Neural progenitor cell (in vitro differentiated cells): ENCODE measurements around the gene DPF3. TPM values are rescaled to one million over a fixed set of nuclear protein-coding genes. Genes with fewer than 3 reads are reported as not detected.

Source experiments
- DNase-seq: peaks from one replicate; pipeline ENCODE4 v3.0.0-alpha.2; 2016; ENCODE audit warnings: low spot score
- H2AFZ ChIP-seq: fragments of 200-600 bp; sonication (generic); replicated peaks from 2 replicates; pipeline ENCODE4 v1.6.1; 2016; ENCODE audit warnings: antibody characterized with exemption
- H3F3A ChIP-seq: fragments of 200-600 bp; sonication (generic); 2 replicates; pipeline ENCODE4 v1.6.1; 2016; ENCODE audit warnings: antibody characterized with exemption, low read depth
- H3K27ac ChIP-seq: fragments of 200-600 bp; sonication (generic); 2 replicates; pipeline ENCODE4 v1.5.1; 2016; ENCODE audit warnings: mild to moderate bottlenecking
- H3K27me3 ChIP-seq: fragments of 200-600 bp; sonication (generic); 2 replicates; pipeline ENCODE4 v1.6.1; 2016; ENCODE audit warnings: mild to moderate bottlenecking, moderate library complexity
- H3K36me3 ChIP-seq: fragments of 200-600 bp; sonication (generic); 2 replicates; pipeline ENCODE4 v1.5.1; 2016
- H3K4me1 ChIP-seq: fragments of 200-600 bp; sonication (generic); 2 replicates; pipeline ENCODE4 v1.6.1; 2016; ENCODE audit warnings: mixed run types
- H3K4me2 ChIP-seq: fragments of 200-600 bp; sonication (generic); 2 replicates; pipeline ENCODE4 v1.6.1; 2016
- H3K4me3 ChIP-seq: fragments of 200-600 bp; sonication (generic); 2 replicates; pipeline ENCODE4 v1.5.1; 2016
- H3K79me2 ChIP-seq: fragments of 200-600 bp; sonication (generic); 2 replicates; pipeline ENCODE4 v1.6.1; 2016; ENCODE audit warnings: low read depth
- H3K9ac ChIP-seq: fragments of 200-600 bp; sonication (generic); 2 replicates; pipeline ENCODE4 v1.6.1; 2016
- H3K9me3 ChIP-seq: fragments of 200-600 bp; sonication (generic); 2 replicates; pipeline ENCODE4 v1.5.1; 2016; ENCODE audit warnings: low read depth
- H4K20me1 ChIP-seq: fragments of 200-600 bp; sonication (generic); 2 replicates; pipeline ENCODE4 v1.6.1; 2016; ENCODE audit warnings: low read depth
- H3K27ac Mint-ChIP-seq: 3 replicates; pipeline ENCODE4 v1.8.0; 2021; ENCODE audit warnings: mixed read lengths
- H3K27me3 Mint-ChIP-seq: 2 replicates; pipeline ENCODE4 v1.8.0; 2022; ENCODE audit warnings: low read depth, mild to moderate bottlenecking, inconsistent platforms, moderate library complexity, mixed read lengths; ENCODE audit not compliant: insufficient read depth
- H3K36me3 Mint-ChIP-seq: 3 replicates; pipeline ENCODE4 v1.8.0; 2021; ENCODE audit warnings: mixed read lengths
- H3K4me1 Mint-ChIP-seq: 3 replicates; pipeline ENCODE4 v1.8.0; 2021; ENCODE audit warnings: mixed read lengths
- H3K4me3 Mint-ChIP-seq: 3 replicates; pipeline ENCODE4 v1.8.0; 2021; ENCODE audit warnings: mild to moderate bottlenecking, moderate library complexity, mixed read lengths
- H3K9me3 Mint-ChIP-seq: 3 replicates; pipeline ENCODE4 v1.8.0; 2020; ENCODE audit warnings: mixed read lengths
- EZH2 ChIP-seq: fragments of 200-600 bp; sonication (generic); IDR thresholded peaks from 2 replicates; pipeline ENCODE4 v1.6.1; 2017; ENCODE audit warnings: antibody characterized with exemption, mild to moderate bottlenecking, moderate library complexity
- EZH2phosphoT487 ChIP-seq: fragments of 200-600 bp; sonication (generic); IDR thresholded peaks from 2 replicates; pipeline ENCODE4 v1.6.1; 2017; ENCODE audit warnings: antibody characterized with exemption
- total RNA-seq: library from RNA; depleted of rRNA; stranded (reverse); fragments of >200 nt; gene quantifications from 2 replicates; pipeline ENCODE4 v1.2.3, GENCODE V29; 2015; ENCODE audit warnings: low replicate concordance
- TF ChIP-seq, protein P1 (sequence below): fragments of 200-600 bp; sonication (generic); IDR thresholded peaks from 2 replicates; pipeline ENCODE4 v1.5.1; 2017; ENCODE audit warnings: antibody characterized with exemption, mild to moderate bottlenecking

DPF3 gene
- total RNA-seq, 1 donor from 2014 or later: not detected

DNA sequence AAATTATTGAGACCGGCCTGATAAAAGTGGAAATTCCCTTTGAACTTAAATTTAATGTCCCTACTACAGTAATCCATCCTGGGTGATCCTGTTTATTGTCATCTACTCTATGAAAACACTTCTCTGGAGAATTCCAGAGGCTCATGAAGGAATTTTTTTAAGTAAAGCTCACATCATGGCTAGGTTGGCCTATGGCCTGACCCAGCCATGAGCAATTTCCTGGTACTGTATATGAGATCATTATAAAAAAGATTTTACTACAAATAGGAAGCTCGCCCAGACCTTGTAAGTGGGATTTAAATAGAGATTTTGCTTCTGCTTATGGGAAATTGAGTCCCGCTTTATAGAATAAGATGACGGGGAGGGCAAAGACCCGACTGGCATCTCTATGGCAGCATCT, 215.5 kb downstream of the DPF3 start:
- no peak for DNase-seq
- H3K9me3 ChIP-seq: no peaks in the 10 kb centered on the region
- H2AFZ ChIP-seq: no peak overlapping the region
- no peak overlapping the region for H3K9ac ChIP-seq
- no peak overlapping the region for H3K27ac ChIP-seq
- Mint-ChIP-seq H3K36me3 (no peaks in the 10 kb centered on the region), H3K9me3 (peaks cover 6% of the 10 kb centered on the region), H3K27ac (no peak overlapping the region), H3K4me3 (no peak overlapping the region), H3K27me3 (peaks cover 3% of the 10 kb centered on the region), H3K4me1 (peaks cover 35% of the 10 kb centered on the region)
- H3K79me2 ChIP-seq: no peaks in the 10 kb centered on the region
- no peak overlapping the region for H3K4me3 ChIP-seq
- TF ChIP-seq EZH2phosphoT487 (no peak), EZH2 (no peak)
- TF ChIP-seq, protein P1, sequence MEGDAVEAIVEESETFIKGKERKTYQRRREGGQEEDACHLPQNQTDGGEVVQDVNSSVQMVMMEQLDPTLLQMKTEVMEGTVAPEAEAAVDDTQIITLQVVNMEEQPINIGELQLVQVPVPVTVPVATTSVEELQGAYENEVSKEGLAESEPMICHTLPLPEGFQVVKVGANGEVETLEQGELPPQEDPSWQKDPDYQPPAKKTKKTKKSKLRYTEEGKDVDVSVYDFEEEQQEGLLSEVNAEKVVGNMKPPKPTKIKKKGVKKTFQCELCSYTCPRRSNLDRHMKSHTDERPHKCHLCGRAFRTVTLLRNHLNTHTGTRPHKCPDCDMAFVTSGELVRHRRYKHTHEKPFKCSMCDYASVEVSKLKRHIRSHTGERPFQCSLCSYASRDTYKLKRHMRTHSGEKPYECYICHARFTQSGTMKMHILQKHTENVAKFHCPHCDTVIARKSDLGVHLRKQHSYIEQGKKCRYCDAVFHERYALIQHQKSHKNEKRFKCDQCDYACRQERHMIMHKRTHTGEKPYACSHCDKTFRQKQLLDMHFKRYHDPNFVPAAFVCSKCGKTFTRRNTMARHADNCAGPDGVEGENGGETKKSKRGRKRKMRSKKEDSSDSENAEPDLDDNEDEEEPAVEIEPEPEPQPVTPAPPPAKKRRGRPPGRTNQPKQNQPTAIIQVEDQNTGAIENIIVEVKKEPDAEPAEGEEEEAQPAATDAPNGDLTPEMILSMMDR: no peak
- H4K20me1 ChIP-seq: no peaks in the 10 kb centered on the region
- no peaks in the 10 kb centered on the region for H3K27me3 ChIP-seq
- no peak overlapping the region for H3K4me2 ChIP-seq
- no peaks in the 10 kb centered on the region for H3F3A ChIP-seq
- H3K4me1 ChIP-seq: peaks cover 27% of the 10 kb centered on the region
- no peaks in the 10 kb centered on the region for H3K36me3 ChIP-seq

DNA sequence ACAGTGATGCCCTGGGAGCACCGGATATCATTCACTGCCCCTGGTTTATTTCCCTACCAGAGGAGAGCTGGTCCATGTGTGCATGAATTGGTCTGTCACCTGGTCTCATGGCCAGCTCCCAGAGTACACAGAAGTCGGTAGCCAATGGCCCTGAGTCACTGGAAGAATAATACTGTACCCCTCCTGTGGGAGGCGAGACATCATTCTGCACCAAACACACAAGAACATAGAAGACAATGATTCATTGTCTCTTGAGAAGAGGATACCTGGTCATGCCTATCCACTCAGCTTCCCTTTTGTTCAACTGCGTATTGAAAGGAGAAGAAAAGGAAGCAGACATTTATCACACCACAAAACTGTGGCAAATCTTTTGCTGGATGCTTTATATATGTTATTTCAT, 216.2 kb downstream of the DPF3 start:
- H3K27me3 ChIP-seq: no peaks in the 10 kb centered on the region
- H3K27ac ChIP-seq: no peak overlapping the region
- H3K27me3 Mint-ChIP-seq: peaks cover 3% of the 10 kb centered on the region

DNA sequence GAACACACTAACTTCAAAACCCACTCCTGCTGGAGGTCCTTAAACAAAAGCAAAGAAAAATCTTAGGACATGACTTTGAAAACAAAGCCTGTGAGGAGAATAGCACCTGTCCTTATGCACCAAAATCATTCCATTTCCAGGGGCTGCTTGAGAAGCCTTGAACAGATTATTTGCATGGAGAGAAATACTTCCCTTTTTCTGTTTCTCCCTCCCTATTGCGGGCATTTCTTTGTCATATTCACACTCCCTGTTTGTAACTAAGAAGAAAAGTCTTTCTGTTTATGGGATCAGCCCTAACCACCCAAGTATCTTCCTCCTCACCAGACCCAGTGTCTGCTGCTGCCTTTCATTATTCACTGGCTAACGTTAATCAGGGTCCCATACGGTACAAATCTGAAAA, 218.8 kb downstream of the DPF3 start:
- TF ChIP-seq EZH2phosphoT487 (no peak), EZH2 (no peak)
- TF ChIP-seq, protein P1: no peak
- Histone ChIP-seq H3K4me1 (peaks cover 11% of the 10 kb centered on the region), H3K9ac (no peak overlapping the region), H3K4me2 (no peak overlapping the region), H3F3A (no peaks in the 10 kb centered on the region), H3K79me2 (no peaks in the 10 kb centered on the region), H3K27ac (no peak overlapping the region), H2AFZ (no peak overlapping the region), H3K9me3 (no peaks in the 10 kb centered on the region), H4K20me1 (no peaks in the 10 kb centered on the region), H3K4me3 (no peak overlapping the region), H3K27me3 (no peaks in the 10 kb centered on the region), H3K36me3 (no peaks in the 10 kb centered on the region)
- Mint-ChIP-seq H3K4me3 (no peak overlapping the region), H3K27ac (no peak overlapping the region), H3K9me3 (peaks cover 6% of the 10 kb centered on the region), H3K36me3 (no peaks in the 10 kb centered on the region), H3K4me1 (peaks cover 17% of the 10 kb centered on the region), H3K27me3 (peaks cover 3% of the 10 kb centered on the region)
- DNase-seq: no peak

More for the DNA sequence above, 216.2 kb downstream of the DPF3 start:
- H3K9ac ChIP-seq: no peak overlapping the region
- H3K4me3 Mint-ChIP-seq: no peak overlapping the region
- peaks cover 6% of the 10 kb centered on the region for H3K9me3 Mint-ChIP-seq
- DNase-seq: no peak
- no peak overlapping the region for H3K4me2 ChIP-seq
- no peaks in the 10 kb centered on the region for H3K36me3 ChIP-seq
- TF ChIP-seq EZH2phosphoT487: no peak
- TF ChIP-seq, protein P1: no peak
- no peak for TF ChIP-seq EZH2
- H3K27ac Mint-ChIP-seq: no peak overlapping the region
- no peak overlapping the region for H2AFZ ChIP-seq
- H3K4me1 Mint-ChIP-seq: peaks cover 34% of the 10 kb centered on the region
- no peaks in the 10 kb centered on the region for H4K20me1 ChIP-seq
- no peaks in the 10 kb centered on the region for H3K79me2 ChIP-seq
- no peaks in the 10 kb centered on the region for H3K9me3 ChIP-seq
- no peaks in the 10 kb centered on the region for H3F3A ChIP-seq
- H3K4me3 ChIP-seq: no peak overlapping the region
- H3K4me1 ChIP-seq: peaks cover 27% of the 10 kb centered on the region
- no peaks in the 10 kb centered on the region for H3K36me3 Mint-ChIP-seq
